Measurements from ENCODE around the gene NCOA7.

The NCOA7 gene

DNA sequence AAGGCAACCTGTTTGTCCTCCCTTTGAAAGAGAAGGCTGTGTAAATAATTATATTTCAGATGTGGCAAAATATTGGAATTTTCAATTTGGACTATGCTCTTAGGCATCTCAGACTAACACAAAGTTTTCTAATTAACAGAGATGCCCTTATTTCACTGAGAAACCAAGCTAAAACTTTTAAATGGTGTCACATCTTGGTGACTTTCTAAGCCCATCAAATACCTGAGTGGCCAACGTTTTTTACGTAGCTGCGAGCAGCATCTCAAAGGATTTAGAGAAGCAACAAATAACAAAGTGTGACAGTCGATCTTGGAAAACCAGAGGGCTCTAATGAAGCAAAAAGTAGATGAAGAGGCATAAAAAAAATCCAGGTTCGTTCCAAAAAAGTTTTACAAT, 44.7 kb upstream of the NCOA7 start:
- TF ChIP-seq, protein P1, sequence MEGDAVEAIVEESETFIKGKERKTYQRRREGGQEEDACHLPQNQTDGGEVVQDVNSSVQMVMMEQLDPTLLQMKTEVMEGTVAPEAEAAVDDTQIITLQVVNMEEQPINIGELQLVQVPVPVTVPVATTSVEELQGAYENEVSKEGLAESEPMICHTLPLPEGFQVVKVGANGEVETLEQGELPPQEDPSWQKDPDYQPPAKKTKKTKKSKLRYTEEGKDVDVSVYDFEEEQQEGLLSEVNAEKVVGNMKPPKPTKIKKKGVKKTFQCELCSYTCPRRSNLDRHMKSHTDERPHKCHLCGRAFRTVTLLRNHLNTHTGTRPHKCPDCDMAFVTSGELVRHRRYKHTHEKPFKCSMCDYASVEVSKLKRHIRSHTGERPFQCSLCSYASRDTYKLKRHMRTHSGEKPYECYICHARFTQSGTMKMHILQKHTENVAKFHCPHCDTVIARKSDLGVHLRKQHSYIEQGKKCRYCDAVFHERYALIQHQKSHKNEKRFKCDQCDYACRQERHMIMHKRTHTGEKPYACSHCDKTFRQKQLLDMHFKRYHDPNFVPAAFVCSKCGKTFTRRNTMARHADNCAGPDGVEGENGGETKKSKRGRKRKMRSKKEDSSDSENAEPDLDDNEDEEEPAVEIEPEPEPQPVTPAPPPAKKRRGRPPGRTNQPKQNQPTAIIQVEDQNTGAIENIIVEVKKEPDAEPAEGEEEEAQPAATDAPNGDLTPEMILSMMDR (IDR thresholded peaks at IDR 0.05; ENCODE audit: insufficient read depth, missing control alignments), result no peak
- DNase-seq (ENCODE audit: insufficient read length, low spot score), result no peak
- no peak for FAIRE-seq

DNA sequence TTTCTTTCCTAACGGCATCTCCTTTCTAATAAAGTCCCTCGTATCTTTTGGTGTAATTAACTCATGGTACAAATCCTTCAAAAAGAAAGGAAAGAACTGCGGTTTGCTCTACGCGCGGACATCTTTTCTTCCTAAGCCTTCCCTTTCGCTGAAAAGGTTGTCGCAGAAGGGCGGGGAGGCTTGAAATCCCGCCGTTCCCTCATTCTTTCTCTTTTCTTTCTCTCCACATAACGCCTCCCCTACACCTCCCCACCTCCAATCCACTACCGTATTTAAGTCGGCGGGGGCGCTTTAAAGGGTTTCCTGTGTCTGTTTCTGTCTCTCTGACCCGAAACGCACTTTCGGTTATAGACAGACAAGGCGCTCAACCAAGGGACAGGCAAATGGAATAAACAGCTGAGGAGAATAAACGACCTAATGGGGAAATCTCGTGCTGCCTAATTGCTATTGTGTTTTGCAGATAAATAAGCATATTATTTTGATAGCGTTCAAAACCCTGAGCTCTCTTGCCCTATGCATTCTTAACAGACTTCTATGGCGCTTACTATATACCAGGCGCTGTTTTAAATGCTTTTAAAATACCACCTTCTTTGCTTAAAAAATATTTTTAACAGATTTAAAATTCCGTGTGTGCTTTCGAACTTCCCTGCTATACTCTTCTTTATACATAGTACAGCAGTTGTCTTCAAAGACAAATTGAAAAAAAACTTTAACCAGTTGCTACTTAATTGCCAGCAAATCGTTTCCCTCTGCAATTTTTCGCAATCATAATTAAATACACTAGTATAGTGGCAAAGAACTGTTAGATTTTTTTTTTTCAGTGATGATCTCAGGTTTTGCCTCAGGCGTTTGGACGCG, 43.8 kb upstream of the NCOA7 start:
- TF ChIP-seq, protein P1 (IDR thresholded peaks at IDR 0.05; ENCODE audit: insufficient read depth, missing control alignments), result no peak
- FAIRE-seq, result no peak
- no peak for DNase-seq (ENCODE audit: insufficient read length, low spot score)

DNA sequence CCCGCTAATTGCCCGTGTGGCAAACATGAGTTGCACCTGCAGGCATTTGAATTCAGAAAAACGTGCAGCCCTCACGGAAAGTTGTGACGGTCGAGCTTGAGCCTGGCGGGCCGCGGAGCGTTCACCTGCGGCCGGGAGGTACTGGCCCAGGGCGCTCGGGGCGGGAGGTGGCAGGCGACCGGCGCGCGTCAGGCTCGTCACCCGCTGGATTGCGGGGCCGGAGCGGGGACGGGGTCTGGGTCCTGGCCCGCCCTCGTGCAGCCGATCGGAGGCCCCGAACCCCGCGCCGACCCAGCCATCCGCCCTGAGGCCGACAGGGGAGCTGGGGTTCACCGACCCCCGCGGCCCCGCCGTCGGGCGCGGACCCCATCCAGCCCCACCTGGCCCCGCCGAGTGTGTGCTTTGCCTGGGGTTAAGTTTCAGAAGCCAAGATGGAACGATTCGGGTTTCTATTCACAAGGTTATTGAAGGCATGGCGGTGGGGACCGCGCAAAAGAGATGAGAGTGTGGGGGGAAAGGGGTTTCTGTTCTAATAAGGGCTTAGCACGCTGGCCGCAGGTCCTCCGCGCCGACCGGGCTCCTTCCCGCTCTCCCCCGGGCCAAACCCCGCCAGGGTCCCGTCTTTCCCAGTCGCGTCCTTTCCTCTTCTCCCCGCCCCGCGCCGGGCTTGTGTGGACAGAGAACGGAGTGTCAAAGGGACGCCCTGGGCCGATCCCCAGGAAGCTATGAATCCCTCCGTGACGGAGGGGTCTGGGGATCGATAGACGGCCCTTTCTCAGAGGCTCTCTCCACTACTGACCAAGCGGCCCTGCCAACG, 43.0 kb upstream of the NCOA7 start:
- DNase-seq (ENCODE audit: insufficient read length, low spot score) (no peak), FAIRE-seq (no peak)
- TF ChIP-seq, protein P1 (IDR thresholded peaks at IDR 0.05; ENCODE audit: insufficient read depth, missing control alignments), result no peak

DNA sequence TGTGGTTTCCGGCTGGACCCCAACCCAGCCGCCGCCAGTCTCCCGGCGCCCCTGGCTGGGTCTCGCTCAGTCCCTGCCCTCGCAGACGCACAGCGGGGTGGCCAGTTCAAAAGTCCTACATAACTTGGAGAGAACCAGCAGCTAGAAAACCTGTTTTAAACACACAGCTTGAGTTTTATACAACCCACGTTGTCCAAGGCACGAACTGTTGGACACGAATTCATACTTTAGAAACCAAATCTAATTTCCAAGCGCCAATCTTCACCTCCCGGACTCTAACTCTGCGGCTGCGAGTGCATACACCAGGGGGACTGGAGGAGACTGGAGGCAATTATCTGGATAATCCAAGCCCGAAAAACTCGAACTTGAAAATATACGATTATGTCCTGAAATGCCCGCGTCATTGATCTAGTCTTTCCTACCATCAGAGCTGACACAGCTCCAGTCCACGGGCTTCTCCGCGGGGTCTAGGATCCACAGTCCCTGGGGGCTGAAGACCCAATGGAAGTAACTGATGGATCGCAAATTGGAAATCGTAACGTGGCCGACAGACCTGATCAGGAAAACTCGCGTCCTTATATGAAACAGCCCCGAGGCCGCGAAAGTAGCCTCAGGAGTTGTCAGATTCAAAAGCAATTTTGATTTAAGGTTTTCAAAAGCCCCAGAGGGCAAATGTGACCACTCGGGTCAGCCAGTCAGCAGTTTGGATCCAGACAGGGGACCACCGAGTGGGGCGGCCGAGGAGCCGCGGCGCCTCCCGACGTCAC, 42.2 kb upstream of the NCOA7 start:
- DNase-seq (ENCODE audit: insufficient read length, low spot score) (no peak), FAIRE-seq (no peak)
- TF ChIP-seq, protein P1 (IDR thresholded peaks at IDR 0.05; ENCODE audit: insufficient read depth, missing control alignments), result no peak

DNA sequence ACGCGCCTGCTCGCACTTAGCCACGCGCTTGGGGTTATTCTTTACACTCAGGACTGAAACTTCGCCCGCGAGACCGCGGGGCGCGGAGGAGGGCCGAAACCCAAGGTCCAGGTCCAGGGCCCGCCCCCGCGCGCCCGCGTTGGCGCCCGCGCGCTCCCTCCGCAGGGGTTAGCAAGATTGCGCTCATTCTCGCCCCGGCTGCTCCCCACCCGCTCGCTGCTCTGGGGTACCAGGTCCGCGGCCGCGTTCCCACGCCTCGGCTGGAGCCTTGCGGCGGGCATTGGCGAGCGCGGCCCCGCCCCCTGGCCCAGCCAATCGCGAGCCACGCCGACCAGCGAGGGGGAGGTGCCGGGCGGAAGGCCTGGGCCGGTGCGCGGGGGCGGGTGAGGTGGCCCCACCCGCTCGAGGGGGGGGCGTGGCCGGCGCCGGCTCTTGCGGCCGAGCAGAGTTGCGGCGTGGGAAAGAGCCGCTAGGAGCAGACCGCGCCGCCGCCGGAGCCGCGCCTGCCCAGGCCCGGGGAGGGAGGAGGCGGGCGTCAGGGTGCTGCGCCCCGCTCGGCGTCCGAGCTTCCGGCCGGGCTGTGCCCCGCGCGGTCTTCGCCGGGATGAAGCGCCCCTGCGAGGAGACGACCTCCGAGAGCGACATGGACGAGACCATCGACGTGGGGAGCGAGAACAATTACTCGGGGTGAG, 41.4 kb upstream of the NCOA7 start, which contains the start of gene HEY2:
HEY2 (plus strand) TSS at position 460 of the 692 bp plus-strand sequence; CDS start at position 605, 145 bp downstream.
- DNase-seq (ENCODE audit: insufficient read length, low spot score) (peak; percentile 77), FAIRE-seq (no peak)
- TF ChIP-seq, protein P1 (IDR thresholded peaks at IDR 0.05; ENCODE audit: insufficient read depth, missing control alignments), result no peak

DNA sequence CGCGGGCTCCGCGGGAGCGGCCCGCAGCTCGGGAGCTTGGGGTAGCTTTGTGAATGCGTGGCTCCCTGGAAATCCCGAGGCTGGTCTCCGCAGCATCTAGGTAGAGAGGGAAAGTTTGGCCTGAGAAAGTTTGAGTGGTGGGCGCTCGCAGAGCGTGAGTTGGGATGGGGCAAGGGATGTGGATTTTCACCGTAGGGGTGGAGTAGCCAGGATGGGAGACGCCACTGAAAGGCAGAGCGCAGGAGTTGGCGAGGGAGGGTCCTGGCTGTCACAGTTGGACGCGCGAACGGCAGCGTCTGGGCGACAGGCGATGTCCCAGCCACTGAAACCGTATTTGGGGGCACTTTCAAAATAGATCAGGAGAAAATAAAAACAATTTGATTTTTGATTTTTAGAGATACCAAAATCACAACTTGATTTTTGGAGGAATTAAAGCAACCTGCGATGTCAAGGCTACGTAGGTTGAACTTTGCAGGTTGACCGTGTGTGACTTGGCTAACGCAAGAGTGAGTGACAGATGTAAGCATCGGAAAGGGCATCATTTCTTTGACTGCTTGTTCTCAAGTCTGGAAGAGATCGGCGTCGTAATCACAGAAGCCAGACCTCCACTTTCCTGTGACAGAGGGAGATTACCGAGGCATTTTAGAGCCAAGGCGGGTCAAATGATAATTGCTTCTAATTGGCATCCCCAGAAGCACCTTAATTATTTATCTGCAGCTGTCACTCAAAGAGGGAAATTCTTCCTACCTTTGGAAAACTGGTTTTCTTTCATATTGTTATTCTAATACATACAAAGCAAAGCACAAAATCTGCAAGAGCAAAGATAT, 40.7 kb upstream of the NCOA7 start:
- TF ChIP-seq, protein P1 (IDR thresholded peaks at IDR 0.05; ENCODE audit: insufficient read depth, missing control alignments), result no peak
- DNase-seq (ENCODE audit: insufficient read length, low spot score) (no peak), FAIRE-seq (no peak)
